Mesendoderm (in vitro differentiated cells): ENCODE measurements around the gene RRM1.
A peak's percentile ranks its signal among the peaks of the same experiment; 100 is the strongest.

Experiments used
- DNase-seq: peaks from one replicate; pipeline ENCODE4 v3.0.0; 2013
- H2AK5ac ChIP-seq: 2 replicates; pipeline ENCODE4 v1.6.1; 2013; ENCODE audit warnings: low read length, inconsistent platforms
- H2BK120ac ChIP-seq: 2 replicates; pipeline ENCODE4 v1.6.1; 2013; ENCODE audit warnings: low read depth, mild to moderate bottlenecking, low read length, moderate library complexity, mixed read lengths
- H2BK15ac ChIP-seq: replicated peaks from 2 replicates; pipeline ENCODE4 v1.6.1; 2013; ENCODE audit warnings: low read depth, mild to moderate bottlenecking, moderate library complexity
- H2BK5ac ChIP-seq: 2 replicates; pipeline ENCODE4 v1.6.1; 2013; ENCODE audit warnings: low read length, inconsistent platforms
- H3K18ac ChIP-seq: 2 replicates; pipeline ENCODE4 v1.6.1; 2013; ENCODE audit warnings: mild to moderate bottlenecking, low read length, mixed read lengths
- H3K23ac ChIP-seq: one replicate; pipeline ENCODE4 v1.6.1; 2013; ENCODE audit warnings: low read length
- H3K27ac ChIP-seq: 2 replicates; pipeline ENCODE4 v1.5.1; 2013; ENCODE audit warnings: low read depth, mild to moderate bottlenecking, inconsistent platforms, low read length, moderate library complexity
- H3K27me3 ChIP-seq: 2 replicates; pipeline ENCODE4 v1.6.1; 2013; ENCODE audit warnings: low read length, control low read depth, mild to moderate bottlenecking, inconsistent platforms; ENCODE audit not compliant: insufficient read depth, poor library complexity
- H3K36me3 ChIP-seq: 2 replicates; pipeline ENCODE4 v1.6.1; 2013; ENCODE audit warnings: low read length, inconsistent platforms; ENCODE audit not compliant: control insufficient read depth, insufficient read depth
- H3K4ac ChIP-seq: one replicate; pipeline ENCODE4 v1.6.1; 2013; ENCODE audit warnings: low read depth, mild to moderate bottlenecking, low read length, moderate library complexity
- H3K4me1 ChIP-seq: 2 replicates; pipeline ENCODE4 v1.6.1; 2013; ENCODE audit warnings: low read depth, low read length, inconsistent platforms; ENCODE audit not compliant: control insufficient read depth
- H3K4me2 ChIP-seq: 2 replicates; pipeline ENCODE4 v1.6.1; 2013; ENCODE audit warnings: low read length
- H3K4me3 ChIP-seq: 2 replicates; pipeline ENCODE4 v1.5.1; 2013; ENCODE audit warnings: mild to moderate bottlenecking, low read length
- H3K56ac ChIP-seq: one replicate; pipeline ENCODE4 v1.6.1; 2013; ENCODE audit warnings: low read length
- H3K79me1 ChIP-seq: 2 replicates; pipeline ENCODE4 v1.6.1; 2013; ENCODE audit warnings: low read length, inconsistent platforms
- H3K79me2 ChIP-seq: 2 replicates; pipeline ENCODE4 v1.6.1; 2013; ENCODE audit warnings: mild to moderate bottlenecking, low read length; ENCODE audit not compliant: control insufficient read depth, insufficient read depth
- H3K9ac ChIP-seq: 2 replicates; pipeline ENCODE4 v1.6.1; 2013; ENCODE audit warnings: low read length, inconsistent platforms
- H4K5ac ChIP-seq: one replicate; pipeline ENCODE4 v1.6.1; 2013; ENCODE audit warnings: low read length
- H4K8ac ChIP-seq: one replicate; pipeline ENCODE4 v1.6.1; 2013; ENCODE audit warnings: low read depth, mild to moderate bottlenecking, control low read depth, low read length, moderate library complexity
- WGBS: extraction: QIAGEN DNeasy Blood & Tissue Kit; methylation state at CpG from one replicate; pipeline ENCODE4 v1.1.7; 2013; ENCODE audit warnings: low lambda C conversion rate, missing lambda C conversion rate; ENCODE audit not compliant: insufficient coverage; ENCODE audit errors: extremely low coverage; 5-methylcytosine and 5-hydroxymethylcytosine counted together

Gene RRM1

GRCh38 chr11:4064278-4064955 lies 30.2 kb upstream of the RRM1 start:
- Histone ChIP-seq H3K27me3 (no peaks in the 10 kb centered on the region), H3K4me3 (no peak overlapping the region), H2BK120ac (no peak overlapping the region), H3K4me1 (peaks cover 3% of the 10 kb centered on the region), H2BK5ac (no peak overlapping the region), H3K18ac (no peak overlapping the region), H3K9ac (no peak overlapping the region), H4K8ac (no peak overlapping the region), H4K5ac (no peak overlapping the region), H3K23ac (no peak overlapping the region), H3K4ac (no peak overlapping the region), H2BK15ac (no peak overlapping the region), H3K79me1 (no peaks in the 10 kb centered on the region), H3K56ac (no peak overlapping the region), H3K36me3 (no peaks in the 10 kb centered on the region), H3K27ac (no peak overlapping the region), H2AK5ac (no peak overlapping the region), H3K4me2 (no peak overlapping the region), H3K79me2 (no peaks in the 10 kb centered on the region)
- DNase-seq = no peak
- no CpG with 5 or more reads among the region's 1 CpG for WGBS

- Histone ChIP-seq H3K79me1 (no peaks in the 10 kb centered on the region), H3K36me3 (no peaks in the 10 kb centered on the region), H2AK5ac (no peak overlapping the region), H3K4me1 (peaks cover 3% of the 10 kb centered on the region), H3K56ac (no peak overlapping the region), H3K4me3 (no peak overlapping the region), H3K23ac (no peak overlapping the region), H3K9ac (no peak overlapping the region), H4K5ac (no peak overlapping the region), H4K8ac (no peak overlapping the region), H2BK15ac (no peak overlapping the region), H3K79me2 (no peaks in the 10 kb centered on the region), H2BK5ac (no peak overlapping the region), H3K4me2 (no peak overlapping the region), H3K18ac (no peak overlapping the region), H3K4ac (no peak overlapping the region), H3K27ac (no peak overlapping the region), H3K27me3 (no peaks in the 10 kb centered on the region), H2BK120ac (no peak overlapping the region)
- no CpG with 5 or more reads among the region's 1 CpG for WGBS
- DNase-seq = no peak
These were observed 29.5 kb upstream of the RRM1 start for GRCh38 chr11:4065086-4065485.

- peak; percentile 81 for DNase-seq
- Histone ChIP-seq H3K79me1 (no peaks in the 10 kb centered on the region), H3K4ac (no peak overlapping the region), H3K79me2 (no peaks in the 10 kb centered on the region), H3K27ac (no peak overlapping the region), H4K8ac (no peak overlapping the region), H2AK5ac (no peak overlapping the region), H3K27me3 (no peaks in the 10 kb centered on the region), H3K4me2 (no peak overlapping the region), H3K36me3 (no peaks in the 10 kb centered on the region), H3K9ac (no peak overlapping the region), H3K23ac (no peak overlapping the region), H2BK5ac (no peak overlapping the region), H3K18ac (no peak overlapping the region), H3K4me3 (no peak overlapping the region), H3K4me1 (peaks cover 3% of the 10 kb centered on the region), H3K56ac (no peak overlapping the region), H2BK15ac (no peak overlapping the region), H2BK120ac (no peak overlapping the region), H4K5ac (no peak overlapping the region)
- WGBS = no CpG with 5 or more reads among the region's 2 CpGs
These were observed 28.8 kb upstream of the RRM1 start for GRCh38 chr11:4065601-4066377.

GRCh38 chr11:4066910-4067309 lies 27.7 kb upstream of the RRM1 start:
- no peak overlapping the region for H3K4me2 ChIP-seq
- DNase-seq = no peak
- no peaks in the 10 kb centered on the region for H3K79me1 ChIP-seq
- no peak overlapping the region for H3K4ac ChIP-seq
- H3K9ac ChIP-seq = no peak overlapping the region
- no peaks in the 10 kb centered on the region for H3K79me2 ChIP-seq
- H3K23ac ChIP-seq = no peak overlapping the region
- no peak overlapping the region for H4K8ac ChIP-seq
- H3K36me3 ChIP-seq = no peaks in the 10 kb centered on the region
- peaks cover 3% of the 10 kb centered on the region for H3K4me1 ChIP-seq
- no peak overlapping the region for H4K5ac ChIP-seq
- no peak overlapping the region for H3K56ac ChIP-seq
- no peak overlapping the region for H2BK120ac ChIP-seq
- H3K18ac ChIP-seq = no peak overlapping the region
- no peak overlapping the region for H2BK15ac ChIP-seq
- H2AK5ac ChIP-seq = no peak overlapping the region
- H2BK5ac ChIP-seq = no peak overlapping the region
- H3K27me3 ChIP-seq = no peaks in the 10 kb centered on the region
- no peak overlapping the region for H3K4me3 ChIP-seq
- WGBS = no CpG with 5 or more reads among the region's 5 CpGs
- H3K27ac ChIP-seq = no peak overlapping the region

- Histone ChIP-seq H3K4ac (no peak overlapping the region), H3K27ac (no peak overlapping the region), H2BK5ac (no peak overlapping the region), H2BK120ac (no peak overlapping the region), H4K8ac (no peak overlapping the region), H3K23ac (no peak overlapping the region), H3K18ac (no peak overlapping the region), H2BK15ac (no peak overlapping the region), H3K36me3 (no peaks in the 10 kb centered on the region), H2AK5ac (no peak overlapping the region), H4K5ac (no peak overlapping the region), H3K27me3 (no peaks in the 10 kb centered on the region), H3K4me3 (no peak overlapping the region), H3K4me1 (peaks cover 3% of the 10 kb centered on the region), H3K56ac (no peak overlapping the region), H3K79me1 (no peaks in the 10 kb centered on the region), H3K79me2 (no peaks in the 10 kb centered on the region), H3K9ac (no peak overlapping the region), H3K4me2 (no peak overlapping the region)
- DNase-seq = no peak
- no CpG with 5 or more reads among the region's 1 CpG for WGBS
These were observed 25.6 kb upstream of the RRM1 start for GRCh38 chr11:4068962-4069361.
